Measurements from ENCODE around the gene CCNY. TPM values are rescaled to one million over a fixed set of nuclear protein-coding genes. Genes with fewer than 3 reads are reported as not detected.

Gene CCNY
- total RNA-seq, 1 experiment from 2014 or later, result 62.2 TPM

- no peaks in the 10 kb centered on the region for H3K4me1 ChIP-seq (ENCODE audit: control insufficient read depth in 1 of 2, insufficient read depth in 2 of 2, low read length in 2 of 2)
- intact Hi-C loops (cut with micrococcal nuclease), result no loop called here
- no peak overlapping the region for H3K9ac ChIP-seq (ENCODE audit: low read length)
- ATAC-seq (no peak), DNase-seq (ENCODE audit: low read depth, low spot score) (no peak)
- CTCF ChIA-PET, result no interaction called here
- POLR2A ChIA-PET, result no interaction called here
- no peak overlapping the region for H3K4me2 ChIP-seq (ENCODE audit: low read length)
- H3K9me2 ChIP-seq (ENCODE audit: insufficient read depth), result no peaks in the 10 kb centered on the region
- H3K27me3 ChIP-seq (ENCODE audit: insufficient read depth, low read length), result no peaks in the 10 kb centered on the region
- RAD21 ChIA-PET (ENCODE audit: low non-redundant PET in 1 of 2, low total read pairs in 2 of 2, uncharacterized antibody in 2 of 2, unreplicated experiment in 2 of 2), result no interaction called here
- H3K79me2 ChIP-seq (ENCODE audit: insufficient read depth, low read length), result peaks cover 96% of the 10 kb centered on the region
- no peak for TF ChIP-seq CBX3 (IDR thresholded peaks at IDR 0.05; ENCODE audit: low read depth)
- TF ChIP-seq SP1 (IDR thresholded peaks at IDR 0.05; ENCODE audit: low read depth), result no peak
- no peak for TF ChIP-seq CEBPB (IDR thresholded peaks at IDR 0.05; ENCODE audit: low read depth)
- TF ChIP-seq ELF1 (IDR thresholded peaks at IDR 0.05; ENCODE audit: borderline replicate concordance, low read depth), result no peak
- no peak for TF ChIP-seq EZH2 (IDR thresholded peaks at IDR 0.05)
- TF ChIP-seq RAD21 (IDR thresholded peaks at IDR 0.05; ENCODE audit: low read depth), result no peak
- no peak for TF ChIP-seq POLR2AphosphoS5 (IDR thresholded peaks at IDR 0.05; ENCODE audit: low read depth, low read length)
- no peak for TF ChIP-seq JUND (IDR thresholded peaks at IDR 0.05)
- no peak for TF ChIP-seq CTCF (IDR thresholded peaks at IDR 0.05 in 2 of 3, conservative IDR thresholded peaks at IDR 0.05 in 1 of 3; ENCODE audit: borderline replicate concordance in 1 of 3, insufficient read depth in 1 of 3, low read depth in 2 of 3, low read length in 2 of 3)
- TF ChIP-seq REST (IDR thresholded peaks at IDR 0.05; ENCODE audit: low read depth), result no peak
- no peak for TF ChIP-seq ZFX (IDR thresholded peaks at IDR 0.05)
- TF ChIP-seq ZBTB33 (IDR thresholded peaks at IDR 0.05; ENCODE audit: extremely low read depth, insufficient replicate concordance, low read length), result no peak
- no peak for TF ChIP-seq YY1 (IDR thresholded peaks at IDR 0.05; ENCODE audit: extremely low read depth, insufficient replicate concordance, low read depth, low read length)
- no peak for TF ChIP-seq ATF3 (IDR thresholded peaks at IDR 0.05)
- TF ChIP-seq EGR1 (IDR thresholded peaks at IDR 0.05; ENCODE audit: low read depth), result no peak
- H4K20me1 ChIP-seq (ENCODE audit: insufficient read depth), result no peaks in the 10 kb centered on the region
- H3K36me3 ChIP-seq (ENCODE audit: control insufficient read depth in 1 of 2, insufficient read depth in 2 of 2, low read length in 2 of 2), result no peaks in the 10 kb centered on the region
- H2AFZ ChIP-seq (ENCODE audit: low read depth, low read length, poor library complexity, severe bottlenecking), result no peak overlapping the region
- no peak overlapping the region for H3K4me3 ChIP-seq (replicated peaks in 1 of 2; ENCODE audit: low read depth in 1 of 2, low read length in 2 of 2)
- BruUV-seq (replicated peaks), result no TSS peak
- peaks cover 4 to 6% of the 10 kb centered on the region in 2 experiments; a peak in 2 of 4 replicates for H3K9me3 ChIP-seq (ENCODE audit: control insufficient read depth in 1 of 2, insufficient read depth in 1 of 2, low read depth in 1 of 2, low read length in 2 of 2)
- H3K27ac ChIP-seq (ENCODE audit: low read depth, low read length), result no peak overlapping the region
Observed at GRCh38 chr10:35390843-35391152, 54.5 kb downstream of the CCNY start.

All from HCT116 (cell line).